Measurements from ENCODE around the gene CYP26A1. TPM values are rescaled to one million over a fixed set of nuclear protein-coding genes. Genes with fewer than 3 reads are reported as not detected.
"Not testable (repeated sequence)": the region's sequence is repeated elsewhere in the genome, so short reads cannot be mapped to it uniquely, and the experiment has no call there.

CYP26A1 gene
- total RNA-seq, 1 donor from 2014 or later, result not detected

DNA sequence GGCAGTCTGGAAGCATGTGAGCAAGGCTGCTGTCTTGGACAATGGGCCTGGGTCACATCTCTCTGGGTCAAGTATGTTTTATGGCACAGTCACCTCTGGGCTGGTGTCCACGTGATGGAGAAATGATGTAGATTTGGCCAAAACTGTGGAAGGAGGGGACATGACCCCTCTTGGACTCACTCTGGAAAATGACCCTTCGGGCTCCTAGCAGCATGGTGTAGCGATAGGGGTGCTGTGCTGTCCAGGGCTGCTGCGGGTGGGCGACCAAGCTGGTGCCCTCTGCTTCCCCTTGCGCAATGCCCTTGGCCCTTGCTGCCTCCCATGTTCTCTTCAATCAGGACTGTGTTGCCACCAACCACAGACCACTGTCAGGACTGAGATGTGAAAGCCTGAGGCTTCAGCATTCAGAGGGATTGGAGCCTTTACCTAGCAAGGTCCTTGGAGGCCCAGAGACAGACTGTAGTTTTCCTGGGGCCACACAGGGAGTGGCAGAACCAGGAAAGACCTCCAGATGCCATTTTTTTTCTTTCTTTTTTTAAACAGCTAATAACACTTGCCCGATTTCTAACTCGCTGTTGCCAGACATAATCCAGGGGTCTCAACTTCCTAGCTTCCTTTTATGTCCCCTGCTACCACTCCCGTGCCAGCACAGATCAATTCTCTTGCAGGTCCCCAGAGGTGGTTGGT, 6.1 kb downstream of the CYP26A1 start:
- intact Hi-C loops (cut with micrococcal nuclease), result loop anchor here (1.0 to 2.0 kb wide), 5 partner anchors 195 to 431 kb away; partner anchors contain the start of gene MYOF

DNA sequence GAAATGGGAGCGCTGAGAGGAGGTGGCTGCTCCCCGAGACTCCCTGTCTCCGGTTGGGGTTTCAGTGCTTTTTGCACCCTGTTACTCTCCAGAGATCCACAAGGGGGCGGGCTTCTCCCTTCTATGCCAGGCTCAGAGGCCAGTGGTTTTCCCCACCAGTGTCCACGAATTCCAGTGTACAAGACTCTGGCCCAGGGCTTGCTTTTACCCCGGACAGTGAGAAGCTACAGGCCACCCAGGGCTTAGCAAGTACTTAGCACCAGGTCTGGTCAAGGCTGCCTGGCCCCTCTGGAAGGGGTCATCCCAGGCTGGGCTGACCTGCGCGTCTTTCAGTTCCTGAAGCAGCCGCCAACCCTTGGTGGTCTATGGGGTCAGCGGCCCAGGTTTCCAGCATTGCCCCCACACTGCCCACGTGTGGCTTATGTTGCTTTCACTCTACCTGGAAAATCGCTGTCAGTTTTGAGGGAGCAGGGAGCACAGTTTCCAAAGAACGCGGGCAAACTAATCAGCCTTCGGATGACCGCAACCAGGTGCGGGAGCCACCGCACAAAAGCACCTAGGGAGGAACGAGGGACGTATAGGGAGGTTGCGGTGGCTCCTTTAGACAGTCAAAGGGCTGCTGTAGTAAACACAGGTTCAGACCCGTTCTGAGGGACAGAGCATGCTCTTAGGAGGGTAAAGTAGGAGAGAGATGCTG, 6.8 kb downstream of the CYP26A1 start:
- intact Hi-C loops (cut with micrococcal nuclease), result loop anchor here (1.0 to 2.0 kb wide), 5 partner anchors 195 to 431 kb away; partner anchors contain the start of gene MYOF

DNA sequence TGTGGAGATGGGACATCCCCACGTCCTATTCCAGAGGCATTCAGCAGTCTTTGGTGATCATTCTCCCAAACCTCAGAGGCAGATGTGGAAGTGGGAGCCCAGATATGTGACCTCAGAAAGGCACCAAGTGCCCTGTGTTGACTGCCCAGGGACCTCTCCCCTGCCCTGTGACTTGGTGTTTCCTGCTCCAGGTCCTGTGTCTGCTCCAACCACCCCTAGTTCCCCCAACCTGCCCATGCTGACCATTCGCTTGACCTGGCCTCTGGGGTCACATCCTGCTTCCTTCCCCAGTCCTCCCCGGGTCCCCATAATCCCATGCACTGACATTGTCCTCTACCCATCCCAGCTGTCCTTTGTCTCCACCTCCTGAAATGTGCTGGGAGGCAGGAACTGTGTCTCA, 7.6 kb downstream of the CYP26A1 start:
- intact Hi-C loops (cut with micrococcal nuclease), result loop anchor here (2.0 kb wide), 1 partner anchor 401 kb away; the partner anchor contains the start of gene MYOF

DNA sequence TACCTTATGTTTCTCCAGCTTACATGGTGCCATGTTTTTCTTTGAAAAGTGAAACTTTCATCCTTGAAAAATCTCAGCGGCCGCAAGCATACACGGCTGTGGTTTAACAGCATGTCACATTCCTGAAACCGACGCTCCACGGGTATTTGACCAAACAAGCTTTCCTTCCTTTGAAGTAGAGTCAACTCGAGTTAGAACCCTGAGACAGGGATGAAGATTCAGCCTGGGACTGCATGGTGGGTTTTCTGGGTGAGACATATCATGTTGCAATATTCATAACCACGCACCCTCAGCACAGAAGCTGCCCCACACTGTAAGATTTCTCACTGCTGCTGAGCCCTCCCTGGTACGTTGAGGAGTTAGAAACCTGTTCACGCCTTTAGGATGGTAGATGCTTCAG, 8.1 kb downstream of the CYP26A1 start:
- intact Hi-C loops (cut with micrococcal nuclease), result loop anchor here (2.0 kb wide), 1 partner anchor 401 kb away; the partner anchor contains the start of gene MYOF

DNA sequence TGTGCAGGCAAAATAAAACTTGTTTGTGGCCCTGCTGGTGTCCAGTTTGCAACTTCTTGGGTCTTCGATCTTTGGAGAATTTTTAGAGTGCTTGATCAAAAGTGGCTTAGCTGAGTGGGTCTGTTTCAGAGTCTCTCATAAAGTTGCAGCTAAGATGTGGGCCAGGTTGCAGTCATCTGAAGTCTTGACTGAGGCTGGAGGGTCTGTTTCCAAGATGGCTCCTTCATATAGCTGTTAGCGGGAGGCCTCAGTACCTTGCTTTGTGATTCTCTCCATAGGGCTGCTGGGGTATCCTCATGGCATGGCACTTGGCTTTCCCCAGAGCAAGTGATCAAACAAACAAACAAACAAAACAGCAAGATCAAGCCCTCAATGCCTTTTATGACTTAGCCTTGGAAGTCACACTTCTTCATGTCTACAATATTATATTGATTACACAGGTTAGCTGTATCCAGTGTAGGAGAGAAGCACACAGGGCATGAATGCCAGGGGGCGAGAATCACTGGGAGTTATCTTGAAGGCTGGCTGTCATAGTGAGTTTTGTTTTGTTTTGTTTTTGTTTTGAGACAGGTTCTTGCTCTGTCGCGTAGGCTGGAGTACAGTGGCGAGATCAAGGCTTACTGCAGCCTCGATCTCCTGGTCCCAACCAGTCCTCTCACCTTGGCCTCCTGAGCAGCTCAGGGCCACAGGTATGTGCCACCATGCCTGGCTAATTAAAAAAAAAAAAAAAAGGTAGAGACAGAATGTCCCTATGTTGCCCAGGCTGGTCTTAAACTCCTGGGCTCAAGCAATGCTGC, 10.2 kb downstream of the CYP26A1 start:
- intact Hi-C loops (cut with micrococcal nuclease), result no loop called here

DNA sequence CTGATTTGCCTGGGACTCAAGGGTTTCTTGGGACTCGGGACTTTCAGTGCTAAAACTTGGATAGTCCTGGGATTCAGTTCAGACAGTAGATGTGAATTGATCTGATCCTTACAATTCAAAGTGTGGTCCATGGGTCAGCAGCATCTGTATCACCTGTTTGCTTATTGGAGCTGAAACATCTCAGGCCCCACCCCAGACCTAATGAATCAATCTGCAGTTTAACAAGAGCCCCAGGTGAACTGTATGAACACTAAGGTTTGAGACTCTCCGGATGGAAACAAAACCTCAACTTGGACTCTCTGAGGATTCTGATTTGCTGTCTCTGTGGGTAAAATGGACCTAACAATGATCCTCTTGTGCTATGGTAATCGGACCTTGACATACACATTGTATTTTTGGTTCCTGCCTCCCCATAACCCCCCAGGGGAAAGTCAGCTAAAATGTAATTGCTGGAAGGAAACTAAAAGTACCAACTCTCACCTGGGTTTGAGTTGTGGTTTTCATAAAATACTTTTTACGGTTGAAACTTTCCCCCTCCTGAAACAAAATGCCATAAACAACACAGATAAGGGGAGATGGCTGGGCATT, 11.7 kb downstream of the CYP26A1 start:
- intact Hi-C loops (cut with micrococcal nuclease), result no loop called here

DNA sequence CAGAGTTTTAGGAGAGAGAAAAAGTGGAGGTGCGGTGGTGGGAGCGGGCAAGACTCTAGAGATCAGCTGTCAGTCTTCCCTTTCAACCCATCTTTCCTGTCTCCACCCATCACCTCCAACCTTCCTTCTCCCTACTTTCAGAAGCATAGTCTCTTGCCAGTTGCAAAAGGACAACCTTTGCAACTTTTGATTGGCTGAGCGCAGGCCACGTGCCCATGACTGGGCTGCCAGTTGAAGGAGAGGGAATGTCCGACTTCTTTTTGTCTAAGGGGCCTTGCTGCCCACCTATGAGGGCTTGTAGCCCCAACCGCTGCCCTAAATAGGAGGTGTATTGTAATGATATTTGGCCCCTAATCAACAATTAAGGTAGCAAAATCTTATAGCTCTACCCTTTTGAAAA, 12.6 kb downstream of the CYP26A1 start:
- intact Hi-C loops (cut with micrococcal nuclease), result no loop called here

DNA sequence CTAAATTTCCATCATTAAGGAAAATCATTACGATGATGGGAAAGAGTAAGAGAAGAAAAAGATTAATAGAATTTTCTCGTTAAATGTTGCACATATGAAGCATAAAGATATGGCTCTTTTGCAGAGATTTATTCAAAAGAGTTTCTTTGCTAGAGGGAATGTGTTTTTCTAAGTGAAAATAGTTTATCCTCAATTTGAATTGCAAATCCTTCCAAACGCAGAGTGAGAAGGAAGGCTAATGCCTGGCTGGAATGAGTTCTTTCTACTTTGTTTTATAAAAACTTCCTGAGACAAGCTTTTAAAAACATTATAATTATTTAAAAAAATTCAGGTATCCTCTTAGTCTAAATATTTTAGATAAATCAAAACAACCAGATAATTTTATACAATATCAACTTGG, 14.2 kb downstream of the CYP26A1 start:
- intact Hi-C loops (cut with micrococcal nuclease), result no loop called here

DNA sequence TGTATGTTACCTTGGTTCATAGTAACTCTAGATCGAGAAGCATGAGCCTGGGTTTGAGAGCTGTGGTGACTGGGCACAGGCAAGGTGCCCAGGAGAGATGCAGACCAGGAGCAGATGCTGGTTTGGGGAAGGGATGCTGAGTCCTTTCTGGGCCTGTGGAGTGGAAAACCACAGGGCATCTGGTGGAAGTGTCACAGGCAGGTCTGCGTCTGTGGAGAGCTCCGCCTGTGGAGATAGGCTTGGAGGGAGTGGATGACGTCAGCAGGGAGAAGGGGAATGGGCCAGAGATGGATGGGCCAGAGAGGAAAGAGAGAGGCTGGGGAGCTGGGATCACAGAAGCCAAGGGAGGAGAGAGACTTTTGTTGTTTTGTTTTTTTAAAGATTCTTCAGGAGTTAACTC, 14.8 kb downstream of the CYP26A1 start:
- intact Hi-C loops (cut with micrococcal nuclease), result no loop called here

DNA sequence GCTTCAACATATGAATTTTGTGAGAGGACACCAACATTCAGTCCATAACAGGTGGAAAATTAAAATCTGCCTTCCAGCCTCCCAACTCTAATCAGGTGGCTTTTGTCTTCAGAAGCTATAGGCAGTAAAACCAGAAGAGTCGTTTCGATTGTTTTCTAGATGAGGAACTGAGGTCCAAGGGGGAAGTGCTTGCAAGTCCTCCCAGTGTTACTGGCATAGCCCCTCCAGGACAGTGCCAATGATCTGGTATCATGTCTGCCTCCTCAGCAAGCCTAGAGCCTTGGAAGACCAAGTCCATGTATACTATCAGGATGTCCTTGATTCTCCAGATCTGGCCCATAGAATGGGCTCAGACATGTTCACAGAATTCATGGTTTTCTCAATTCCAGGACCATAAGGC, 16.9 kb downstream of the CYP26A1 start:
- intact Hi-C loops (cut with micrococcal nuclease), result no loop called here

DNA sequence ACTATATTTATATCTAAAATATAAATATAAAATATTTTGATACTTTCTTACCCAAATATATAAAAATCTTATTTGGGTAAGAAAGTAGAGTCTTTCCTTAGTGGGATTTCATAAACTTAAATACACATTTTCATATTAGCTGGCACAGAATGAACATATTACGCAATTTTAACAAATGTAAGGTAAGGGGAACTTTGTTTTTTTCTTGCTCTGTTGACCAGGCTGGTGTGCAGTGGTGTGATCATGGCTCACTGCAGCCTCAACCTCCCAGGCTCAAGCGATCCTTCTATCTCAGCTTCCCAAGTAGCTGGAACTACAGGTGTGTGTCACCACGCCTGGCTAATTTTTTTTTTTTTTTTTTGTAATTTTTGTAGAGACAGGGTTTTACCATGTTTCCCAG, 18.3 kb downstream of the CYP26A1 start:
- intact Hi-C loops (cut with micrococcal nuclease), result no loop called here

DNA sequence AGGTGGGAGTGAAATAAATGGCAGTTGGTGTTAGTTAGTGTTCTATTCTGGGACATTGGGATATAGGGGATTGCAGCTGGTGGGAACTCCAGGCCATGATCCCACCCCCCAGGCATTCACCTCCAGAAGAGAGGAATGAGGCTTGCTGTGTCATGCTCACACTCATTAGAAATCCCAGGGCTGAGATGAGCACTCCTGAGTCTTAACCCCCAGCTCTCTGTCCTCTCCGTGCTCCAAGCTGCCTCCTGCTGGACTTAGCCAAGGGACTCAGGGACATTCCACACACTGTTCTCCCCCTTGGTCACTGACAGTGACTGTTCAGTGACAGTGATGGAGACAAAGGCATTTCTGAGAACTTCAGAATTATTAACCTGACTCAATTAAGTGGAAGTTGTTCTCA, 21.5 kb downstream of the CYP26A1 start:
- intact Hi-C loops (cut with micrococcal nuclease), result no loop called here

DNA sequence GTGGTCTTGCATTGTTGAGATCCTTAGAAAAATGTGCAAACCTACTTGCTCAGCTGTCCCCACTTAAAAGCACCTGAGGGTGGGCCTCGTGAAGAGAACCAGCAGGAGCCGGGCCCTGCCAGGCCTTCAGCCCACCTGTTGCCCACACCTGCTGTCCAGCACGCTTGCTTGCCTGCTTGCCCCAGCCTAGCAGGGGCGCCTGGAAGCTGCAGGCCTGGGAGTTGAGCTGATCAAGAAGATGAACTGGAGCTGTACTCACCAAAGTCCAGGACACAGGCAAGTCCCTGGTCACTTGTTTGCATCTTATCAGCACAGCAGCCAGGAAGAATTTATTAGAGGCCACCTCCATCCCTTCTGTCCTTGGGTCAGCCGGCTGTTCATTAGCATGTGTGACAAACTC, 23.2 kb downstream of the CYP26A1 start:
- intact Hi-C loops (cut with micrococcal nuclease), result no loop called here

DNA sequence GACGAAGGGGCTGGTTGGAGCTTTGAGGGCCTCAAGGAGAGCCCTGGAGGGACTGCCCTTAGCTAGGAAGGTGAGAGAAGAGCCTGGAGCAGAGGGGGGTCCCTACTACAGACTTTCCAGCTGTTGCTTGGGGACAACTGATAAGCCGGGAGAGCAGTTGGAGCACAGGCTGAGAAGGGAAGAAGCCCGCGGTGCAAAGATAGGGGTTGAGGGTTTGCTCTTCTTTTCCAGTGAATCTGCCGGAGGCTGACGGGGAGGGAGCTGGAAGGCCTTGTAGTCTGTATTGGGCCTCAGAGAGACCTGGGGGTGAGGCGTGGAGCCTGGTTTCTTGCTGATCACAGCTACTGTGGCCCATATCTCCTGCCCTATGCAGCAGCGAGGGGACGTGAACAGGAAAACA, 23.7 kb downstream of the CYP26A1 start:
- intact Hi-C loops (cut with micrococcal nuclease), result no loop called here

DNA sequence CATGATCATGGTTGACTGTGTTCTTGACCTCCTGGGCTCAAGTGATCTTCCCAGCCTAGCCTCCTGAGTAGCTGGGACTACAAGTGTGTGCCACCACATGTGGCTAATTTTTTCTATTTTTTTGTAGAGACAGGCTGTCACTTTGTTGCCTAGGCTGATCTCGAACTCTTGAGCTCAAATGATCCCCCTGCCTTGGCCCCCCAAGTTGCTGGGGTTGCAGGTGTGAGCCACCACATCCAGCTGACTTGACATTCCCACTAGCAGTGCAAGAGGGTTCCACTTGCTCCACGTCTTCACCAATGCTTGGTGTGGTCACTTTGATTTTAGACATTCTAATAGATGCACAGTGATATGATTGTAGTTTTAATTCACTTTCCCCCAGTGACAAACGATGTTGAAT, 25.1 kb downstream of the CYP26A1 start:
- intact Hi-C loops (cut with micrococcal nuclease), result no loop called here

DNA sequence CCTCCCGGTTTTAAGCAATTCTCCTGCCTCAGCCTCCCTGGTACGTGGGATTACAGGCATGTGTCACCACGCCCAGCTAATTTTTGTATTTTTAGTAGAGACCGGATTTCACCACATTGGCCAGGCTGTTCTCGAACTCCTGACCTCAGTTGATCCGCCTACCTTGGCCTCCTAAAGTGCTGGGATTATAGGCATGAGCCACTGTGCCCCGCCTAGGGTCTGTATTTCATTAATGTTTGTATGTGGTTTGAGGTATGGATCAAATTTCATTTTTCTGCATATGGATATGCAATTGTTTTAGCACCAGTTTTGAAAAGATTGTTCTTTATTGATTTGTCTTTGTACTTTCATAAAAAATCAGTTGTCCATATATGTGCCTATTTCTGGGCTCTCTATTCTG, 26.0 kb downstream of the CYP26A1 start:
- intact Hi-C loops (cut with micrococcal nuclease), result no loop called here

DNA sequence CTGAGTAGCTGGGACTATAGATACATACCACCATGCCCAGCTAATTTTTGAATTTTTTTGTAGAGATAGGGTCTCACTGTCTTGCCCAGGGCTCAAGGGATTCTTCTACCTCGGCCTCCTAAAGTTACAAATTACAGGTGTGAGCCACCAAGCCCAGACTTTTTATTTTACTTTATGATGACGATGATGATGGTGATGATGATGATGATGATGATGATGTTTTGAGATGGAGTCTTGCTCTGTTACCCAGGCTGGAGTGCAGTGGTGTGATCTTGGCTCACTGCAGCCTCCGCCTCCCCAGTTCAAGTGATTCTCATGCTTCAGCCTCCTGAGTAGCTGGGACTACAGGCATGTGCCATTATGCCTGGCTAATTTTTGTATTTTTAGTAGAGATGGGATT, 27.5 kb downstream of the CYP26A1 start:
- intact Hi-C loops (cut with micrococcal nuclease), result not testable (repeated sequence)

DNA sequence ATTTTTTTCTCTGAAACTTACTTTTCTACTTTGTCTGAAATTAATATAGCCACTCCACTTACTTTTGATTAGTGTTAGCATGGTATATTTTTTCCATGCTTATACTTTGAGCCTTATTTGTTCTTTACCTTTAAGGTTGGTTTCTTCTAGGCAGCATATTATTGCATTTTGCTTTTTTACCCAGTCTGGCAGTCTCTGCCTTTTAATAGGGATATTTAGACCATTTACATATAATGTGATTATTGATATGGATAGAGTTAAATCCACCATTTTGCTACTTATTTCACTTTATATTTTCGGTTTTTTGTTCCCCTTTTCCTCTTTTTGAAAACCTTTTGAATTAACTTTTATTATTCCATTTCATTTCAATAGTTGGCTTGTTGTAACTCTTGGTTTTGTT, 30.3 kb downstream of the CYP26A1 start:
- intact Hi-C loops (cut with micrococcal nuclease), result no loop called here

DNA sequence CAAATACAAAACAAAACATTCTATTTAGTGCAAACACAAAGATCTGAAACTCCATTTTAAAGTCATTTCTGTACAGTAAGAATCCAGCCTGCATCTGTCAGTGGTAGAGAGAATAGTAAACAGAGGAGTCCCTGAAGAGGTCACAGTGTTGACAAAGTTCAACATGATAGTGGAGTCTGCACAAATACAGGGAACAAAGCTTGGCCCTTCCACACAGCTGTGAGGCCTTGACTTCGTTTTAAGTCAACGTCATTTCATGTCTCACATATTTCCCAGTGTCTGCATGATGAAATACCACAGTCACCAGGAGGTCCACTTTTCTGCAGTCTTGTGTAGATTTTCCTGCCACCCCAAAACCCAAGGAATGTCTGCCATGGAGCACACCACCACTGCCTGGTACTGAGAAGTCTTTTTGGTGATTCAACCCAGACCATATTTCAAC, 33.0 kb downstream of the CYP26A1 start:
- intact Hi-C loops (cut with micrococcal nuclease), result no loop called here

DNA sequence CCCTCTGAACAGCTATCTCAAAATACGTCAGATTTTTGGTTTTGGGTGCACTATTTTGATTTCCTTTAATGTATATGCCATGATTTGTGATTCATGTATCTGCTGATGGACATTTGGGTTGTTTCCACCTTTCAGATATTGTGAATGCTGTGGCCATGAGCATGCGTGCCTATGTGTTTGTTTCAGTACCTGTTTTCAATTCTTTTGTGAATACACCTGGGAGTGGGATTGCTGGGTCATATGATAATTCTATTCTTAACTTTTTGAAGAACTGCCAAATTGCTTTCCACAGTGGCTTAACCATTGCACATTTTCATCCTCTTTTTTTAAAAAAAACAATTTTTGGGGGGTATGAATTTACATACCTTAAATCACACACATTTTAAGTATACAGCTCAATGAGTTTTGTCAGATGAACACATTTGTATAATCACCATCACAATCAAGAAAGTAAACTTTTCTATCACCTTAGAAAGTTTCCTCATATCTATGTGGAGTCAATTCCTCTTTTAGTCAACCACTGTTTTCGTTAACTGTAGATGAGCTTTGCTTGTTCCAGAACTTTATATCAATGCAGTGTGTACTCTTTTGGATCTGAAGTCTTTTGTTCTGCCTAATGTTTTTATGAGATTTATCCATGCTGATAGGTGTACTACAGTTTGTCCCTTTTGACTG, 36.9 kb downstream of the CYP26A1 start:
- intact Hi-C loops (cut with micrococcal nuclease), result no loop called here

DNA sequence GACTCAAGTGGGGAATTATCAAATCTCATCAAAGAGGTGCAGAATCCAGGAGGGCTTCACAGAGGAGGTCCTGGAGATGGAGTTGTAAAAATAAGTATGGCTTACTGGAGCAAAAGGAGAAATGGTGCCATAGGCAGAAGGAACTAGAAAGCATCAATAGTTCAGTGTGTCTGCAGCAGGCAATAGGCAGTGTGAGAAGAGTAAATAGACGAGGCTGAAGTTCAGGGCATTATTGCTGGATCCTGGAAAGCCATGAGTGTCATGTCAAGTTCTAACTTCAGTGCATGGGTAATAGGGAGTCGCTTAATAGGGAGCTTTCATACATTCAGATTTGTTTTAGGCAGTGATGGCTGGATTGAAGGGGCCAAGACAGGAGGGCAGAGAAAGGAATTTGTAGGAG, 39.3 kb downstream of the CYP26A1 start:
- intact Hi-C loops (cut with micrococcal nuclease), result no loop called here
